ENCODE data around the gene TUBA8. TPM values are rescaled to one million over a fixed set of nuclear protein-coding genes. Genes with fewer than 3 reads are reported as not detected.
"Not testable (repeated sequence)": the region's sequence is repeated elsewhere in the genome, so short reads cannot be mapped to it uniquely, and the experiment has no call there.

TUBA8 gene
- total RNA-seq, 4 donors from 2014 or later = 4.3 to 6.6 TPM; not detected in 2

GRCh38 chr22:18120857-18121256 is 10.2 kb downstream of the TUBA8 start:
- Histone ChIP-seq H3K4me1 (no peaks in the 10 kb centered on the region), H3K36me3 (no peaks in the 10 kb centered on the region), H3K9me3 (no peaks in the 10 kb centered on the region), H3K27me3 (no peaks in the 10 kb centered on the region), H3K4me3 (no peak overlapping the region), H3K27ac (no peak overlapping the region)
- no peak for DNase-seq
- TF ChIP-seq CTCF (IDR thresholded peaks at IDR 0.05) = no peak
- TF ChIP-seq POLR2A (IDR thresholded peaks at IDR 0.05) = no peak

- Histone ChIP-seq H3K4me1 (no peaks in the 10 kb centered on the region), H3K27me3 (no peaks in the 10 kb centered on the region), H3K4me3 (no peak overlapping the region), H3K9me3 (no peaks in the 10 kb centered on the region), H3K36me3 (peaks cover 0 to 2% (median 0%) of the 10 kb centered on the region in 3 donors), H3K27ac (no peak overlapping the region)
- no peak for TF ChIP-seq POLR2A (IDR thresholded peaks at IDR 0.05)
- no peak for TF ChIP-seq CTCF (IDR thresholded peaks at IDR 0.05)
- no peak for DNase-seq
Measured at GRCh38 chr22:18121506-18121905, 10.9 kb downstream of the TUBA8 start.

- TF ChIP-seq POLR2A (IDR thresholded peaks at IDR 0.05) = no peak
- no peak for TF ChIP-seq CTCF (IDR thresholded peaks at IDR 0.05)
- no peak for DNase-seq
- H3K27me3 ChIP-seq = no peaks in the 10 kb centered on the region
- peaks cover 0 to 7% (median 0%) of the 10 kb centered on the region in 3 donors for H3K36me3 ChIP-seq
- no peak overlapping the region for H3K4me3 ChIP-seq
- no peaks in the 10 kb centered on the region for H3K4me1 ChIP-seq
- no peaks in the 10 kb centered on the region for H3K9me3 ChIP-seq
- no peak overlapping the region for H3K27ac ChIP-seq
Measured at GRCh38 chr22:18121954-18122554, 11.4 kb downstream of the TUBA8 start.

- H3K27me3 ChIP-seq, H3K4me1 ChIP-seq, H3K36me3 ChIP-seq, H3K27ac ChIP-seq, H3K9me3 ChIP-seq, DNase-seq, H3K4me3 ChIP-seq: not testable (repeated sequence)
Measured at GRCh38 chr22:18123476-18124025, 12.9 kb downstream of the TUBA8 start.

GRCh38 chr22:18126606-18127005 is 16.0 kb downstream of the TUBA8 start:
- DNase-seq = no peak
- TF ChIP-seq POLR2A (IDR thresholded peaks at IDR 0.05) (no peak), CTCF (IDR thresholded peaks at IDR 0.05) (no peak)
- H3K4me3 ChIP-seq = no peak overlapping the region
- H3K4me1 ChIP-seq = no peaks in the 10 kb centered on the region
- H3K27me3 ChIP-seq = no peaks in the 10 kb centered on the region
- H3K27ac ChIP-seq = no peak overlapping the region
- H3K36me3 ChIP-seq = peaks cover 0 to 7% (median 0%) of the 10 kb centered on the region in 3 donors
- no peaks in the 10 kb centered on the region for H3K9me3 ChIP-seq

- Histone ChIP-seq H3K4me1 (no peaks in the 10 kb centered on the region), H3K27me3 (no peaks in the 10 kb centered on the region), H3K4me3 (no peak overlapping the region), H3K36me3 (peaks cover 0 to 7% (median 0%) of the 10 kb centered on the region in 3 donors), H3K27ac (no peak overlapping the region), H3K9me3 (no peaks in the 10 kb centered on the region)
- no peak for DNase-seq
- TF ChIP-seq POLR2A (IDR thresholded peaks at IDR 0.05) (no peak), CTCF (IDR thresholded peaks at IDR 0.05) (no peak)
Measured at GRCh38 chr22:18130018-18130417, 19.4 kb downstream of the TUBA8 start.
